Smooth muscle cell (in vitro differentiated cells): ENCODE data around the gene CMTM4. TPM values are rescaled to one million over a fixed set of nuclear protein-coding genes. Genes with fewer than 3 reads are reported as not detected.

Experiments
- DNase-seq: peaks from one replicate; lab custom pipeline; 2025; ENCODE audit not compliant: unreplicated experiment; lab: John Stamatoyannopoulos, UW
- H2AFZ ChIP-seq: fragments of 200-600 bp; sonication (generic); 2 replicates; pipeline ENCODE4 v1.6.0; 2016; ENCODE audit warnings: antibody characterized with exemption, low read depth, mild to moderate bottlenecking
- H3F3A ChIP-seq: fragments of 200-600 bp; sonication (generic); 2 replicates; pipeline ENCODE4 v1.6.0; 2017; ENCODE audit warnings: antibody characterized with exemption, low read depth
- H3K27ac ChIP-seq: fragments of 200-600 bp; sonication (generic); 2 replicates; pipeline ENCODE4 v1.5.1; 2016; ENCODE audit warnings: low read depth, mild to moderate bottlenecking
- H3K27me3 ChIP-seq: fragments of 200-600 bp; sonication (generic); 2 replicates; pipeline ENCODE4 v1.6.1; 2016; ENCODE audit warnings: low read depth, mild to moderate bottlenecking
- H3K36me3 ChIP-seq: fragments of 200-600 bp; sonication (generic); 2 replicates; pipeline ENCODE4 v1.5.1; 2016; ENCODE audit warnings: low read depth
- H3K4me1 ChIP-seq: fragments of 200-600 bp; sonication (generic); 2 replicates; pipeline ENCODE4 v1.5.1; 2016; ENCODE audit warnings: low read depth
- H3K4me2 ChIP-seq: fragments of 200-600 bp; sonication (generic); 2 replicates; pipeline ENCODE4 v1.6.0; 2016; ENCODE audit warnings: mild to moderate bottlenecking
- H3K4me3 ChIP-seq: fragments of 200-600 bp; sonication (generic); 2 replicates; pipeline ENCODE4 v1.5.1; 2016; ENCODE audit warnings: mild to moderate bottlenecking
- H3K79me2 ChIP-seq: fragments of 200-600 bp; sonication (generic); 2 replicates; pipeline ENCODE4 v1.6.0; 2016; ENCODE audit warnings: low read depth, mild to moderate bottlenecking
- H3K9ac ChIP-seq: fragments of 200-600 bp; sonication (generic); 2 replicates; pipeline ENCODE4 v1.6.0; 2016; ENCODE audit warnings: low read depth
- H3K9me3 ChIP-seq: fragments of 200-600 bp; sonication (generic); replicated peaks from 2 replicates; pipeline ENCODE4 v1.5.1; 2016; ENCODE audit warnings: low read depth
- H4K20me1 ChIP-seq: fragments of 200-600 bp; sonication (generic); 2 replicates; pipeline ENCODE4 v1.6.0; 2016; ENCODE audit warnings: low read depth
- CTCF ChIP-seq: fragments of 200-600 bp; sonication (generic); IDR thresholded peaks from 2 replicates; pipeline ENCODE4 v1.5.1; 2017; ENCODE audit warnings: borderline replicate concordance, mild to moderate bottlenecking, antibody characterized with exemption; ENCODE audit not compliant: insufficient read depth, poor library complexity, severe bottlenecking
- WGBS: methylation state at CpG from one replicate; pipeline ENCODE4 v1.1.7; 2016; ENCODE audit warnings: low lambda C conversion rate; 5-methylcytosine and 5-hydroxymethylcytosine counted together
- polyA plus RNA-seq: library from polyadenylated mRNA; unstranded; fragments of >200 nt; fragmentation: Nextera tagmentation; extraction: Ambion mirVana; gene quantifications from 2 replicates; pipeline ENCODE4 v1.2.1, GENCODE V29; 2016
- total RNA-seq: library from RNA; depleted of rRNA; stranded (reverse); fragments of >200 nt; gene quantifications from 2 replicates; pipeline ENCODE4 v1.2.3, GENCODE V29; 2014

The CMTM4 gene
- total and polyA plus RNA-seq, 2 experiments from 2014 or later: 7.2 to 25.2 TPM

GRCh38 chr16:66652661-66653360, 43.7 kb downstream of the CMTM4 start:
- Histone ChIP-seq H3K79me2 (peaks cover 16% of the 10 kb centered on the region), H4K20me1 (peaks cover 17% of the 10 kb centered on the region), H3K27me3 (no peaks in the 10 kb centered on the region), H3K27ac (no peak overlapping the region), H3K36me3 (no peaks in the 10 kb centered on the region), H3F3A (no peaks in the 10 kb centered on the region), H3K4me3 (no peak overlapping the region), H3K4me1 (no peaks in the 10 kb centered on the region), H2AFZ (no peak overlapping the region), H3K9me3 (no peaks in the 10 kb centered on the region), H3K4me2 (no peak overlapping the region), H3K9ac (no peak overlapping the region)
- WGBS: 91% methylated on average over 7 of the region's 7 CpGs
- no peak for DNase-seq
- TF ChIP-seq CTCF: no peak

- no peaks in the 10 kb centered on the region for H3K9me3 ChIP-seq
- H3K27ac ChIP-seq: no peak overlapping the region
- H3K9ac ChIP-seq: no peak overlapping the region
- no peak for DNase-seq
- no peaks in the 10 kb centered on the region for H3F3A ChIP-seq
- H3K79me2 ChIP-seq: peaks cover 8% of the 10 kb centered on the region
- no peak for TF ChIP-seq CTCF
- H3K4me2 ChIP-seq: no peak overlapping the region
- 93% methylated on average over 6 of the region's 6 CpGs for WGBS
- H3K4me1 ChIP-seq: no peaks in the 10 kb centered on the region
- H4K20me1 ChIP-seq: peaks cover 18% of the 10 kb centered on the region
- no peak overlapping the region for H2AFZ ChIP-seq
- H3K4me3 ChIP-seq: no peak overlapping the region
- H3K36me3 ChIP-seq: no peaks in the 10 kb centered on the region
- no peaks in the 10 kb centered on the region for H3K27me3 ChIP-seq
Measured at GRCh38 chr16:66651965-66652364, 44.6 kb downstream of the CMTM4 start.

- DNase-seq: no peak
- H3K4me2 ChIP-seq: peak overlapping the region; percentile 79
- H3K27ac ChIP-seq: no peak overlapping the region
- H3K9ac ChIP-seq: no peak overlapping the region
- no peak overlapping the region for H3K4me3 ChIP-seq
- peak overlapping the region; percentile 70 for H2AFZ ChIP-seq
- no peaks in the 10 kb centered on the region for H3K36me3 ChIP-seq
- H3K9me3 ChIP-seq: no peaks in the 10 kb centered on the region
- H4K20me1 ChIP-seq: peaks cover 18% of the 10 kb centered on the region
- H3F3A ChIP-seq: no peaks in the 10 kb centered on the region
- H3K4me1 ChIP-seq: no peaks in the 10 kb centered on the region
- TF ChIP-seq CTCF: no peak
- 65% methylated on average over 2 of the region's 2 CpGs for WGBS
- H3K79me2 ChIP-seq: peaks cover 6% of the 10 kb centered on the region
- no peaks in the 10 kb centered on the region for H3K27me3 ChIP-seq
Measured at GRCh38 chr16:66651474-66651765, 45.1 kb downstream of the CMTM4 start.
